DMS114 treated with DMSO at 0.1 percent for 48 hours (cell line): ENCODE results near the gene ZC3H11A.
"Not testable (repeated sequence)": the region's sequence is repeated elsewhere in the genome, so short reads cannot be mapped to it uniquely, and the experiment has no call there.

Experiments used
- DNase-seq: peaks from one replicate; lab custom pipeline; 2025; ENCODE audit not compliant: unreplicated experiment; lab: John Stamatoyannopoulos, UW

ZC3H11A gene

DNA sequence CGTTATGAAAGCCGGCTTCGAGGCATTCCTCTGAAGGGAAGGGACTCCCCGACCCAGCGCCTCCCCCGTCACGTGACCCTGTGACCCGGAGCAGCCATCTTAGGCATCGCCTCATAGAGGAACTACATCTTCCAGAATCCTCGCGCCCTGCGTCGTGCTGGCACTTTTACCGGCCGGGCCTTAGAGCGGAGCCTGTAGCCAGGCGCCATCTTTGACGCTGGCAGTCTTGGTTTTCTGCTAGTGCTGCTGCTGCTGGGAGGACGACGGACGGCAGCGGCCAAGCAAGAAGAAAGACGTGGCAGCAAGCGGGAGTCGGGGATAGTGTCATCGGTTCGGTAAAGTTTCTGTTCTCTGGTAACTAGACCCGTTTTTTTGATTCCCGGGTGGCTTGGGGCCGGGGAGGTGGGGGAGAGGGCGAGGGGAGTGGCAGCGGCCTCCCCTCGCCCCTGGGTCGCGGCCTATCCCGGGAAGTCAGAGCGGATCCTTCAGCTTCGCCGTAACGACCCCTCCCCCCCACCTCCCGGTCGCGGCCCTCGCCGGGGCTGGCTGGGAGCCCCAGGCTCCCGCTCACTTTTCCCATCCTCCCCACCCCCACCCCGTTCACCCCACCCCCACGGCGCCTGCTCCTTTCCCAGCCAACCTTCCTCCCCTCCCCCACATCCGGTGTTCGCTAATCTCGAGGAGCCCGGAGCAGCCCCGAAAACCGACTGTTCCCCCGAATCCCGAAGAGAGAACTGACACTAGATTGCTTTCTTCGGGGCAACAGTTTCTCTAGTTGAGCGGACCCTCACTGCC is at the start of gene ZC3H11A, which contains the start of gene ZBED6:
Gene ZC3H11A (plus strand): TSS at position 183 of the 795 bp plus-strand sequence. CDS start 21,448 bp downstream, outside the sequence.
Gene ZBED6 (plus strand): TSS at position 183 of the 795 bp plus-strand sequence. CDS start 1,900 bp downstream, outside the sequence.
- DNase-seq: peak; percentile 92

DNA sequence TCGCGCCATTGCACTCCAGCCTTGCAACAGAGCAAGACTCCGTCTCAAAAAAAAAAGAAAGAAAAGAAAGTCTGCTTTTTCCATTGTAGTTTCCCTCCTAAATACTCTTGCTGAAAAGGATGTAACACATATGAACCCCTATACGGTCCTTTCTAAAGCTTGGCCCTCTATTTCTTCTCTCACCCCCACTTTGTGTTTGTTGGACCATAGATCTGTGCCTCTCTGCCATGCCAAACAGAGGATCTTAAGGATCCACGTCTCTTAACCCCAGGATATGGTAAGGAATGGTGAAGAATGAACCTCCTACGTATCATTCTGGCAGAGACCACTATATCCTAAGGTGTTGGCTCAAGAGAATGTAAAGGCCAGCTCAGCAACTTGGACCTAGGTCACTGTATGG is 49.1 kb upstream of the ZC3H11A start:
- DNase-seq: no peak

DNA sequence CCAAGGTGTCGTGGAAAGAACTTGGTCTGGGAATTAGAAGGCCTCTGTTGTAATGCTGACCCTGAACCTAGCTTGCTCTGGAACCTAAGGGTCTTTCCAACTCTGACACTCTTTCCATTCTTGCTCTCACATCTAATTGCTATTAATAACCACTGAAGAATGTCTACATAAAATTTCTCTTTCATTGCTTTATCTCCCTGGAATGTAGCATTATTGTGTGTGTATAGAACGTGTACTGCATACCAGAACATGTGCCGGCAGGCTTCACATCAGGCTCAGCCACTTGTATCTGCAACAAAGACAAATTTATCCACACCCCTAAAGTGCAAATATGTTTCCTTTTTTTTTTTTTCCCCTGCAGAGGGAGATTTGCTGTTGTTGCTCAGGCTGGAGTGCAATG is 44.4 kb upstream of the ZC3H11A start:
- no peak for DNase-seq

DNA sequence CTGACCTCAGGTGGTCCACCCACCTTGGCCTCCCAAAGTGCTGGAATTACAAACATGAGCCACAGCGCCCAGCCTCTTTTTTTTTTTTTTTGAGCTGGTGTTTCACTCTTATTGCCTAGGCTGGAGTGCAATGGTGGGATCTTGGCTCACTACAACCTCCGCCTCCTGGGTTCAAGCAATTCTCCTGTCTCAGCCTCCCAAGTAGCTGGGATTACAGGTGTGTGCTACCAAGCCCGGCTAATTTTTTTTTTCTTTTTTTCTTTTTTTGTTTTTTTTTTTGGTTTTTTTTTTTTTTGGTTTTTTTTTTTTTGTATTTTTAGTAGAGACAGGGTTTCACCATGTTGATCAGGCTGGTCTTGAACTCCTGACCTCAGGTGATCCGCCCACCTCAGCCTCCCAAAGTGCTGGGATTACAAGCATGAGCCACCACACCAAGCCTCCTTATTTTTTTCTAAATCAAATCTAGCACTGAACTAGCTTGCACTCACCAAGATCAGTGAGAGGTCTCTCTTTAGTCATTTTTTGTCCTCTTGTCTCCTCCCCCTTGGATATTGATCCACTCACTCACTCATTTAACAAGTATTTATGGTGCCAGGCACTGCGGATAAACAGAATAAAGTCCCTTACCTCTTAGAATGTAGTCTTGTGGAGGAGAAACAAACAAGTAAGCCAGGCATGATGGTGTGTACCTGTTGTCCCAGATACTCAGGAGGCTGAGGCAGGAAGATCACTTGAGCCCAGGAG is 43.6 kb upstream of the ZC3H11A start:
- not testable (repeated sequence) for DNase-seq

DNA sequence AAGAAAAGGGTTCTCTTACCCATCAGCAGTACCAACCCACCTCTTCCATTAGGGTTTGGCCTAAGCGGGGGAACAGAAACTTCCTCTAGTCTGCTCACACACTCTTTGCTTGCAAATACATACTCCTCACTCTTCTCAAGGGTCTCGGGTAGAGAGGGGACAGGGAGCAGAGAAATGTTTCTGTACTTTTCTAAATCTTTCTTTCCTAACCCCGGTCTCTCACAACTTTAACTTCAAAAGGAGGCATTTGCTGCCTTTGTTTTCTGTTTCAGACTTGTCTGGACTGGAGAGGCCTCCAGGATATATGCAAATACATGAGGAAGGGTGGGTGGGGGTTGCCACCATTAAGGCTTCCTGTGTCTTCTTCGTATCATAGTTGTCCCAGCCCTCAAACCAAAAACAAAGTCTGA is 41.0 kb upstream of the ZC3H11A start:
- DNase-seq: no peak

DNA sequence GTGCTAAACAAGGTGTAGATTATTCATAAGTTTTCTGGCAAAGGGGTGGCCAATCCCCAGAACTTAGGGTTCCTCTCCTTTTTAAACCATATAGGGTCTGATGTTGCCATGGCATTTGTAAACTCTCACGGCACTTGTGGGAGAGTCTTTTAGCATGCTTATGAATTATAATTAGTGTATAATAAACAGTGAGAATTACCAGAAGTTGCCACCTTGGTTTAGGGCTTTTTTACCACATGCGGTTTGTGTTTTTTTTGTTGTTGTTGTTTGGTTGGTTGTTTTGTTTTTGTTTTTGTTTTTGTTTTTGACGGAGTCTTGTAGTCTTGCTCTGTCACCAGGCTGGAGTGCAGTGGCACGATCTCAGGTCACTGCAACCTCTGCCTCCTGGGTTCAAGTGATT is 39.4 kb upstream of the ZC3H11A start:
- DNase-seq: no peak

DNA sequence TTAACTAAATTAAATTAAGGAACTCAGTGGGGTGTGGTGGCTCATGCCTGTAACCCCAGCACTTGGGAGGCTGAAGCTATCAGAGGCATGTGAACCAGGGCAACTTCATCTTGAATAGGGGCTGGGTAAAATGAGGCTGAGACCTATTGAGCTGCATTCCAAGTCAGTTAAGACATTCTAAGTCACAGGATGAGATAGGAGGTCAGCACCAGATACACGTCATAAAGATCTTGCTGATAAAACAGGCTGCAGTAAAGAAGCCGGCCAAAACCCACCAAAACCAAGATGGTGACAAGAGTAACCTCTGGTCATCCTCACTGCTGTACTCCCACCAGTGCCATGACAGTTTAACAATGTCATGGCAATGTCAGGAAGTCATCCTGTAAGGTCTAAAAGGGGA is 36.7 kb upstream of the ZC3H11A start:
- DNase-seq: not testable (repeated sequence)

DNA sequence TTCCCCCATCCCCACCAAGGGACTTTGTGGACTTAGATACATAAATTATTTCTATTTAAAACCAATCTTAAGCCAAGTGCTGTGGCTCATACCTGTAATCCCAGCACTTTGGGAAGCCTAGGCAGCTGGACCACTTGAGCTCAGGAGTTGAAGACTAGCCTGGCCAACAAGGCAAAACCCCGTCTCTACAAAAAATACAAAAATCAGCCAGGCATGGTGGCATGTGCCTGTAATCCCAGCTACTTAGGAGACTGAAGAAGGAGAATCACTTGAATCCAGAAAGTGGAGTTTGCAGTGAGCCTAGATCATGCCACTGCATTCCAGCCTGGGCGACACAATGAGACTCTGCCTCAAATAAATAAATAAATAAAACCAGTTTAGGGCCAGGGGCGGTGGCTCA is 34.9 kb upstream of the ZC3H11A start:
- no peak for DNase-seq

DNA sequence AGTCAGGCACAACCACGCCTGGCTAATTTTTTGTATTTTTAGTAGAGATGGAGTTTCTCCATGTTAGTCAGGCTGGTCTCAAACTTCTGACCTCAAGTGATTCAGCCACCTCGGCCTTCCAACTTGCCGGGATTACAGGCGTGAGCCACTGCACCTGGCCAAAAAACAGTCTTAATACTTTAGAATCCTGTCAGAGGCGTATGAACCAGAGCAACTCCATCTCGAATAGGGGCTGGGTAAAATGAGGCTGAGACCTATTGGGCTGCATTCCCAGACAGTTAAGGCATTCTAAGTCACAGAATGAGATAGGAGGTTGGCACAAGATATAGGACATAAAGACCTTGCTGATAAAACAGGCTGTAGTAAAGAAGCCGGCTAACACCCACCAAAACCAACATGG is 33.5 kb upstream of the ZC3H11A start:
- DNase-seq: not testable (repeated sequence)

DNA sequence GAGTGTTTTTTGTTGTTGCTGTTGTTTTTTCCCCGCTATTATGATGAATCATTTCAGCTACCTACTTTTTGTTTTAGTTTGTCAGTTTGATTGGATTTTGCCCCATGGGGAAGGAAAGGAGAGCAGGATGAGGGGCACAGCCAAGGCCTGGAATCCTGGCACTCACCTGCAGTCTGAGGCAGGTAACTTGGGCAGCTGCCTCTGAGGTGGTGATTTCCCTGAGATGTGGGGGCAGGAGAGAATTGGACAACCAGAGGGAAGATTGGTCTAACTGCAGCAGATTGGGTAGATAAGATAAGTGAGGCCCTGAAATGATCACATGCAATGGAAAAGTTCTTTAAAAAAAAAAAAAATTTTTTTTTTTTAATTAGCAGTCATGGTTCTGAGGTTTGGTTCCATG is 31.9 kb upstream of the ZC3H11A start:
- DNase-seq: no peak

DNA sequence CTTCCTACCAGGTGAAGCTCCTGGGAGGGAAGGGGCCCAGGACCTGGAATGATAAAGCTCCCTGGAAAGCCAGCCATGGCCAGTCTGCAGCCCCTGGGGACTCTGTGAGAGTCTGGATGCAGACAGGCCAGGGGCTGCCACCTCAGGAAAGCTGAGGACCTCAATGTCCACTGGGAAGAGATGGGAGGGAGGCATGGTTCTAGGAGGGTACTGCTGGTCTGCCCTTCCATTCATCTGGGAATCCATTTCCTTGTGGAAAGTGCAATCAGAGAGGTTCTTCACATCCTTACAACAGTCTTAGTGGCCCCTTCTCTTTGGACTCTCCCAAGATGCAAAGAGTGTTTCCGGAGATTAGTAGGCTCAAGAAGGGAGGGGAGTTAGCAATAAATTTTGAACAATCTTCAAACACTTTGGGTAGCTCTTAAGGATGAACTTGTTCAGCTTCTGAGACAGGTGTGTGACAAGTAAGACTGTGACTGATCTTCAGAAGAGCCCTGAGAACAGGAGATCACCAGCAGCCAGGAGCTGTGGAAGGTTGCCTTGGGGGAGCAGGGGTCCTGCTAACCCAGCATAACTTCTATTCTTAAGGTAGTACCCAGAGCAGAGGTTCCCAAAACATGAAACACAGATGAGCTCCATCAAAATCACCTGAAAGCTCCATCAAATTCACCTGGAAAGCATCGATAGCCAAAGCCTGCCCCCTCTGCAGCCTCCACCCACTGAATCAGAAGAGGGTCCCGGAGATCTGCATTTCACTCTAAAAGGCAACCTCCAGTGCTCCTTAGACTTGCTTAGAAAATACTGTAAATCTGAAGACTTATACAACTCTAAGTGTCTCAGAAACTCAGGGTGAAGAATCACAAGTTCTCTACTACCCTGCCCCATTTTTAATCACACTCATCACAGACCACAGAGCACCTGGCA is 31.1 kb upstream of the ZC3H11A start:
- DNase-seq: no peak

DNA sequence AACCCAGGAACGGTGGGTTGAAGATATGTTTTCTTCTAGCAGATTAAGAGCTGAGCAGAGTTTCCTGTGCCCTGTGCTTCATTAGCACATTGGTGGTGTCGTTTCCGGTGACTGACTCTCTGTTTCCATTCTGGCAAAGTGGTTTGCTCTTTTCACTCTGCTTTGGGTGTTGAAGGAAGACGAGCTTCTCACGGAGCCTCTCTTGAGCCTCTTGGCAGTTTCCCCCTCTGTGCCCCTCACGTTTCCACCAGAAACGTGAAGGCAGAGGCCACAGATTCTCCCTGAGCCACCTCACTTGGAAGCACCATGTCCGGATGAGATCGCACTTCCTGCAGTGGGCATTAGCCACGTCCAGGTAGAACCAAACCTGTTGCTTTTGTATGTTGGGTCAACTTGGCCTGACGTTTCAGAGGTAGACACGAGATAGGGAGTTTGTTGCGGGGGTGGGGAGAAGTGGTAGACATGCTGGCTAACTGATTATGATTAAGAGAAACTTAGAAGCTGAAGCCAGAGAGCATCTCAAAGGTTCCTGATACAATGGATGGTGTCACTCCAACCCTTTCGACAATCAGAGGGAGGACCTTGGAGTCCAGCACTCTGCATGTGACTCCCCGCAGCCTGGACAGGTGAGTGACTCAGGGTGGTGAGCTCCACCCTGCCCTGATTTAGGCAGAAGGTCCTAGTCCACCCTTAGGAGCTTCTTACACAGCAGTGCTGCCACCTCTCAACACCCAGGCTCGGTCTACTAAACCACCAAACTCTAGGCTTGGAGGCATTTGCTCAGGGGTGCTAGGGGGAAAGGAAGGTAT is 30.2 kb upstream of the ZC3H11A start, which contains the start of gene LAX1:
Gene LAX1 (plus strand): TSS at position 155 of the 809 bp plus-strand sequence. CDS start 383 bp downstream, at position 538.
- DNase-seq: no peak

DNA sequence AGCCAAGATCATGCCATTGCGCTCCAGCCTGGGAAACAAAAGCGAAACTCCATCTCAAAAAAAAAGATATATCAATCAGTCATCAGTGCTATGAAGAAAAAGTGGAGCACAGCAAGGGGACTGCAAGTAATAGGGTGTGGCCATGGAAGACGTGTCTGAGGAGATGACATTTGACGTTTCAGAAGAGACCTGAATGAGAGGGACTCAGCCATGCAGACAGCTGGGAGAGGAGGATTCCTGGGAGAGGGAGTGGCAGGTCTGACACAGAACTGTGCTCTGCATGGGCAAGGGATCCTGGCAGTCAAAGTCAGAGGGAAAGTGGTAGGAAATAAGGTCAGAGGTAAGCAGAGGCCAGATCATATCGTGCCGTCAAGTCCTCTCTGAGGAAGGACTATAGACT is 27.2 kb upstream of the ZC3H11A start:
- no peak for DNase-seq

DNA sequence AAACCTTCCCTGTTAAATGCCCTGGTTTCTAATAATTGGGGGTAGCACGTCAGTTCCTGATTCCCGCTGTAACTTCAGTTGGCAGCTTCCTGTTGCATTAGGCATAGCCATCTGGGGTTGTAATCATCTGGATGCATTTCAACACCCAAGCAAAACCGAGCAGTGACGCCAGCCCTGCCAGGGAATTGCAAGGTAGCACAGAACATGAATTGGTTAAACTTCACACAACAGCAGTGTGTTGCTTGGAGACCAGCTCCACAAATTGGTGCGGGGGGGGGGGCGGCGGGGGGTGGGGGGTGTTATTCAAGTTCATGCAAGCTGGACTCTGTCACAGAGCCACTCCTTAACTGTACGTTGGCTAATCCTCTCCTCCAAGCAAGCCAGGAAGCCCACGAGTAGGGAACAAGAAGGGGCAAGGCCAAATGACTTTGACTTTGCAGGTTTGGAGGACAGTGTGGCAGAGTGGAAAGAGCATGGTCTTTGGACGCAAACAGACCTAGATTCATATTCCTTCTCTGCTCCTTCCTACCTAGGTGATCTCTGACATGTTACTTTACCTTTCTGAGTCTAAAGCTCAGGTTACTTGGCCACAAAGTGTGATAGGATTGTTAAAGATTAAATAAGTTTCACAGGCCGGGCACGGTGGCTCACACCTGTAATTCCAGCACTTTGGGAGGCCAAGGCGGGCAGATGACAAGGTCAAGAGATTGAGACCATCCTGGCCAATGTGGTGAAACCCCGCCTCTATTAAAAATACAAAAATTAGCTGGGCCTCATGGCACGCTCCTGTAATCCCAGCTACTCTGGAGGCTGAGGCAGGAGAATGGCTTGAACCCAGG is 25.7 kb upstream of the ZC3H11A start:
- DNase-seq: no peak

DNA sequence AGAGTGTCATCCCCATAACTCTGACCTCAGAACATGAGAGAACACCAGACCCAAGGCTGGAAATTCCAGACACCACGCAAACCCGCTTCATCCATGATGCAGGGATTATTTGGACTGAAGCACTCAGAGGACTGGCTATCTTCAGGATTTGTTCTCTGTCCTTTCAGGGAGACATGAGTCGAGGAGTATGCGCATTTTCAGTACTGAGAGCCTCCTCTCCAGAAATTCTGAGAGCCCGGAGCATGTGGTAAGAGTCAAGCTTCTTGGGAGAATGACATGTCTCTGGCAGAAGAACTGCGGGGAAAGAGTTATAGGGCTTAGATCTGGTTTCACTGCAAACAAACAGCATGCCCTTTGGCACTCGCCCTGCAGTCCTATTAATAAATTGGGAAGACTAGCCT is 23.5 kb upstream of the ZC3H11A start:
- DNase-seq: no peak

DNA sequence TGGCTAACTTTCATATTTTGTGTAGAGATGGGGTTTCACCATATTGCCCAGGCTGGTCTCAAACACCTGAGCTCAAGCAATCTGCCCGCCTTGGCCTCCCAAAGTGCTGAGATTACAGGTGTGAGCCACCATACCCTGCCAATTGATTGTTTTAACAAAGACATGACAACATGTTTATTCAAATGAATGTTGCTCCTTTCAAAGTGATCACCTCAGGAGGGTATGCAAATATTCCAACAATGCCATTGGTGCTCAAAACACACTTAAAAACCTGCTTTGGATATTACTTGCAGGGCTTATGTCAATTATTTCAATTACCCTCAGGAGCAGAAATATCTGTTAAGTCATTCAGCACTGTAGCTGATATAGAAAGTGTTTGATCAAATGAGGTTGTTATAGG is 22.6 kb upstream of the ZC3H11A start:
- no peak for DNase-seq

DNA sequence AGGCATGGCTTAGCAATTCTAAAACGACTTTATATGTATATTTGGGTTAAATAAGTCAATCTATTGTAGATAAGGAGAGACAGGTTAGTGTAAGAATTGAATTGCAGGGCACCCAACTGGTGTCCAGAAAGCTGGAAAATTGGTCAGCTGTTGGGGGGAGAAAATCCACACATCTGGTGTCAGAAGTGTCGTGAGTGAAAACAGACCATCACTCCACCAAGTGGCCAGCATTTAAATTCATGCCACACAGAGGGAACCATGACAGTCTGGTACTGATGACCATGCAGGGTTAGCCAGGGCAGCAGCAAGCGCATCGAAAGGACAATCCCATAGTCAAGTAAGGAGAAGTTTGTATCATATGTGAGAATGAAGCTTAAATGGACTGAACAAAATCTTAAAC is 18.8 kb upstream of the ZC3H11A start:
- no peak for DNase-seq

DNA sequence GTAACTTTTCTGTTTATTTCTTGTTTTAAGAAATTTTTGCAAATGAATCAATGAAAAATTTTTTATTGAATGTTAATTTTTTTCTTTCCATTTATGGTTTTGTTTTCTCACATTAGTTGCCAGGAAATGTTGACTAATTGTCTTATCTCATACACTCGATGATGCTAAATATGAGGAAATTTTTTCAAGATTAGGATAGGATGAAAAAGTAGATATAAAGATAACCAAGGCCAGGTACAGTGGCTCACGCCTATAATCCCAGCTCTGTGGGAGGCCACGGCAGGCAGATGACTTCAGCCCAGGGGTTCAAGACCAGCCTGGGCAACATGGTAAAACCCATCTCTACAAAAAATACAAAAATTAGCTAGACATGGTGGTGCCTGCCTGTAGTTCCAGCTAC is 17.8 kb upstream of the ZC3H11A start:
- no peak for DNase-seq

DNA sequence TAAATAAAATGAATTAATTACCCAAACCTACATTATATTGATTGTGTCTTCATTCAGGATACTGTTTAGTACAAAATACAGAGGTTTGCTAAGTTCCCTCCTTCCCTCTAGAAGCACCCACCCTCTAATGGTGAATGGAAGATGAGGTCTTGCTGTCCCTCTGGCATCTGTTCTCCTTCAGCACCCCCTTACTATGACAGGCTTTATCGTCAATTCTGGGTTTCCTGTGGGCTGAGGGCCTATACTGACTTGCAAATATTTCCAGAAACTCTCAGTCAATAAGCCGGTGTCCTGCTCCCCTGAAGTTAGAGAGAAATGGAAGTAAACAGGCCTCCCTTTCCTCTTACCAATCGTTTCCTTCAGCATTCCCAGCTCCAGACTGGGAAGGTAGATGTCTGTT is 17.3 kb upstream of the ZC3H11A start:
- no peak for DNase-seq
